Transverse colon (tissue), 4 donors: Measurements from ENCODE around the gene RCE1.

ENCODE experiments used
- CTCF ChIP-seq, 5 experiments: fragments of 200-600 bp in 3 of 5; fragments of 450-650 bp in 2 of 5; sonication (generic) in 3 of 5; IDR thresholded peaks; 1 replicate in 2 of 5; 2 replicates in 3 of 5; pipeline ENCODE4 v1.5.1; 2016 to 2017; ENCODE audit warnings: antibody characterized with exemption in 5 of 5, inconsistent platforms in 3 of 5, mild to moderate bottlenecking in 2 of 5, moderate library complexity in 1 of 5
- EP300 ChIP-seq: sonication (generic); formaldehyde crosslinking; IDR thresholded peaks from one replicate; pipeline ENCODE4 v1.6.1; 2017; ENCODE audit warnings: antibody characterized with exemption, low read depth
- POLR2A ChIP-seq: fragments of 450-650 bp; IDR thresholded peaks from one replicate; pipeline ENCODE4 v1.6.1; 2016; ENCODE audit warnings: antibody characterized with exemption, mild to moderate bottlenecking, moderate library complexity
- POLR2AphosphoS5 ChIP-seq, 3 donors: sonication (generic); formaldehyde crosslinking; IDR thresholded peaks; one replicate each; pipeline ENCODE4 v1.6.1; 2016; ENCODE audit warnings: antibody characterized with exemption in 3 of 3

- TF ChIP-seq CTCF (IDR thresholded peaks at IDR 0.05) (no peak), POLR2A (no peak), EP300 (no peak), POLR2AphosphoS5 (IDR thresholded peaks at IDR 0.05) (no peak)
These were observed 7.5 kb downstream of the RCE1 start for GRCh38 chr11:66850588-66851238.
